GM23338 (cell line): ENCODE measurements around the gene ZNF256.

ENCODE experiments used
- CREB1 ChIP-seq: fragments of 250-450 bp; sonication (Bioruptor Pico); IDR thresholded peaks from 2 replicates; pipeline ENCODE4 v1.5.0; 2020; ENCODE audit warnings: low read depth, mild to moderate bottlenecking, moderate library complexity
- CTCF ChIP-seq, 2 experiments: fragments of 200-600 bp in 1 of 2; sonication (generic) in 1 of 2; conservative IDR thresholded peaks; 2 replicates each; pipeline versions ENCODE4 v1.5.1 to v1.6.1; 2016 to 2017; ENCODE audit warnings: antibody characterized with exemption in 2 of 2, low read depth in 2 of 2, mild to moderate bottlenecking in 2 of 2, moderate library complexity in 1 of 2
- ETS1 ChIP-seq: IDR thresholded peaks from 2 replicates; pipeline ENCODE4 v1.6.1; 2016; ENCODE audit warnings: antibody characterized with exemption
- EZH2 ChIP-seq: fragments of 200-600 bp; sonication (generic); IDR thresholded peaks from one replicate; pipeline ENCODE4 v1.8.0; 2017; ENCODE audit warnings: antibody characterized with exemption, mild to moderate bottlenecking, low read depth; ENCODE audit not compliant: unreplicated experiment
- EZH2phosphoT487 ChIP-seq: fragments of 200-600 bp; sonication (generic); IDR thresholded peaks from one replicate; pipeline ENCODE4 v1.8.1; 2018; ENCODE audit warnings: antibody characterized with exemption; ENCODE audit not compliant: unreplicated experiment
- JUNB ChIP-seq: IDR thresholded peaks from one replicate; pipeline ENCODE4 v1.6.1; 2016; ENCODE audit warnings: antibody characterized with exemption; ENCODE audit not compliant: unreplicated experiment
- POLR2AphosphoS5 ChIP-seq: IDR thresholded peaks from 2 replicates; pipeline ENCODE4 v1.6.1; 2016; ENCODE audit warnings: antibody characterized with exemption, low read depth
- REST ChIP-seq: IDR thresholded peaks from one replicate; pipeline ENCODE4 v1.6.1; 2018; ENCODE audit warnings: antibody characterized with exemption; ENCODE audit not compliant: unreplicated experiment
- ZNF462 ChIP-seq: fragments of 250-450 bp; sonication (Bioruptor Pico); IDR thresholded peaks from 2 replicates; pipeline ENCODE4 v1.5.0; 2020; ENCODE audit warnings: mild to moderate bottlenecking, moderate library complexity

- TF ChIP-seq REST = no peak
- no peak for TF ChIP-seq CTCF (conservative IDR thresholded peaks at IDR 0.05; ENCODE audit: low read depth in 2 of 2)
- no peak for TF ChIP-seq ZNF462 (CRISPR knock-in tag)
- TF ChIP-seq POLR2AphosphoS5 = no peak
- TF ChIP-seq EZH2 = no peak
- no peak for TF ChIP-seq CREB1
- no peak for TF ChIP-seq EZH2phosphoT487
- TF ChIP-seq JUNB = no peak
- TF ChIP-seq ETS1 = no peak
Observed at GRCh38 chr19:57935731-57936130, 11.8 kb downstream of the ZNF256 start.
